Gastroesophageal sphincter (tissue), 3 donors: ENCODE results near the gene KIAA1755.

Experiments
- CTCF ChIP-seq, 4 experiments: fragments of 200-600 bp in 2 of 4; fragments of 450-650 bp in 2 of 4; sonication (generic) in 1 of 4; IDR thresholded peaks; one replicate each; pipeline ENCODE4 v1.5.1; 2017 to 2019; ENCODE audit warnings: antibody characterized with exemption in 4 of 4, mild to moderate bottlenecking in 2 of 4, moderate library complexity in 2 of 4
- EP300 ChIP-seq: sonication (generic); formaldehyde crosslinking; IDR thresholded peaks from one replicate; pipeline ENCODE4 v1.6.1; 2017; ENCODE audit warnings: antibody characterized with exemption, mild to moderate bottlenecking
- POLR2A ChIP-seq, 2 donors: fragments of 450-650 bp; IDR thresholded peaks; one replicate each; pipeline ENCODE4 v1.6.1; 2017; ENCODE audit warnings: antibody characterized with exemption in 2 of 2, mild to moderate bottlenecking in 2 of 2, moderate library complexity in 1 of 2

- TF ChIP-seq CTCF (IDR thresholded peaks at IDR 0.05) (no peak), POLR2A (IDR thresholded peaks at IDR 0.05) (no peak), EP300 (no peak)
Observed at GRCh38 chr20:38195521-38195920, 65.0 kb downstream of the KIAA1755 start.
